Keratinocyte (primary cell): ENCODE measurements around the gene SKI. TPM values are rescaled to one million over a fixed set of nuclear protein-coding genes. Genes with fewer than 3 reads are reported as not detected.

Experiments used
- DNase-seq: peaks from one replicate; pipeline ENCODE4 v3.0.0-alpha.2; 2011; ENCODE audit warnings: low read depth, missing footprints, low spot score
- FAIRE-seq: peaks from 2 replicates; lab custom pipeline; 2011; peaks lifted over from hg19 to GRCh38; lab: Jason Lieb, UNC
- H2AFZ ChIP-seq: 2 replicates; pipeline ENCODE4 v1.6.0; 2012; ENCODE audit warnings: low read length, control low read depth, inconsistent platforms; ENCODE audit not compliant: control insufficient read depth
- H3K27ac ChIP-seq: 2 replicates; pipeline ENCODE4 v1.5.1; 2011; ENCODE audit warnings: low read length; ENCODE audit not compliant: control insufficient read depth, insufficient read depth
- H3K27me3 ChIP-seq: 3 replicates; pipeline ENCODE4 v1.6.0; 2011; ENCODE audit warnings: low read length; ENCODE audit not compliant: control insufficient read depth, insufficient read depth; ENCODE audit errors: extremely low read depth
- H3K36me3 ChIP-seq, 2 experiments: 2 replicates in 1 of 2; 3 replicates in 1 of 2; pipeline ENCODE4 v1.5.1; 2011; ENCODE audit warnings: low read length in 2 of 2, mild to moderate bottlenecking in 1 of 2; ENCODE audit not compliant: control insufficient read depth in 2 of 2, insufficient read depth in 2 of 2; ENCODE audit errors: extremely low read depth in 1 of 2
- H3K4me1 ChIP-seq: 3 replicates; pipeline ENCODE4 v1.5.1; 2011; ENCODE audit warnings: low read length; ENCODE audit not compliant: control insufficient read depth, insufficient read depth; ENCODE audit errors: extremely low read depth
- H3K4me2 ChIP-seq: 3 replicates; pipeline ENCODE4 v1.6.0; 2011; ENCODE audit warnings: low read depth, low read length; ENCODE audit not compliant: control insufficient read depth, insufficient read depth; ENCODE audit errors: extremely low read depth
- H3K4me3 ChIP-seq, 3 experiments: fragments of 200-600 bp in 1 of 3; sonication (generic) in 1 of 3; 2 replicates in 2 of 3; 3 replicates in 1 of 3; pipeline ENCODE4 v1.5.1; 2011 to 2016; ENCODE audit warnings: low read length in 3 of 3, mild to moderate bottlenecking in 3 of 3, control low read depth in 2 of 3, inconsistent platforms in 1 of 3, low read depth in 1 of 3, mixed read lengths in 1 of 3, mixed run types in 1 of 3, moderate library complexity in 1 of 3; ENCODE audit not compliant: control insufficient read depth in 2 of 3, insufficient read depth in 2 of 3; ENCODE audit errors: extremely low read depth in 1 of 3
- H3K79me2 ChIP-seq: 2 replicates; pipeline ENCODE4 v1.6.0; 2012; ENCODE audit warnings: low read length; ENCODE audit not compliant: control insufficient read depth, insufficient read depth
- H3K9ac ChIP-seq: 3 replicates; pipeline ENCODE4 v1.6.0; 2011; ENCODE audit warnings: low read length; ENCODE audit not compliant: control insufficient read depth, insufficient read depth; ENCODE audit errors: extremely low read depth
- H3K9me1 ChIP-seq: 3 replicates; pipeline ENCODE4 v1.6.0; 2011; ENCODE audit warnings: low read length; ENCODE audit not compliant: control insufficient read depth, insufficient read depth; ENCODE audit errors: extremely low read depth
- H3K9me3 ChIP-seq: 2 replicates; pipeline ENCODE4 v1.5.1; 2012; ENCODE audit warnings: low read depth, low read length; ENCODE audit not compliant: control insufficient read depth
- H4K20me1 ChIP-seq: 3 replicates; pipeline ENCODE4 v1.6.0; 2011; ENCODE audit warnings: low read length; ENCODE audit not compliant: control insufficient read depth, insufficient read depth; ENCODE audit errors: extremely low read depth
- CTCF ChIP-seq, 3 experiments: IDR thresholded peaks in 1 of 3; conservative IDR thresholded peaks in 1 of 3; optimal IDR thresholded peaks in 1 of 3; 2 replicates in 2 of 3; 3 replicates in 1 of 3; pipeline versions ENCODE3 to v1.5.1; 2011; ENCODE audit warnings: low read length in 3 of 3, mild to moderate bottlenecking in 3 of 3, moderate library complexity in 2 of 3, control low read depth in 1 of 3, inconsistent platforms in 1 of 3; ENCODE audit not compliant: insufficient read depth in 2 of 3; ENCODE audit errors: extremely low read depth in 1 of 3
- EZH2 ChIP-seq: IDR thresholded peaks from one replicate; pipeline ENCODE4 v1.6.1; 2012; ENCODE audit warnings: inconsistent platforms, mild to moderate bottlenecking, low read length, moderate library complexity
- dilution Hi-C: fragments of 300-500 bp; cut with MboI; formaldehyde crosslinking; loops from one replicate; pipeline ENCODE4 v1.7.0; 2020; ENCODE audit warnings: low sequenced_read_pairs; ENCODE audit not compliant: extremely low pct_ligation_motif_present
- polyA plus RNA-seq, 5 experiments: library from polyadenylated mRNA; depleted of rRNA in 3 of 5; stranded (reverse) in 3 of 5; stranded (forward) in 1 of 5; unstranded in 1 of 5; fragments of >200 nt; gene quantifications; 1 replicate in 1 of 5; 2 replicates in 3 of 5; 3 replicates in 1 of 5; pipeline versions ENCODE4 v1.2.1 to v1.2.3, GENCODE V29; 2011 to 2012; ENCODE audit warnings: missing spikeins in 2 of 5, low read depth in 1 of 5, low replicate concordance in 1 of 5

SKI gene
- polyA plus RNA-seq, 1 donor (not counting 4 experiments of a cell fraction or from before 2014, with no cell fraction given) = 4.8 TPM

GRCh38 chr1:2304921-2305681 lies 77.0 kb downstream of the SKI start:
- no peak overlapping the region for H3K4me2 ChIP-seq
- no peak overlapping the region for H2AFZ ChIP-seq
- DNase-seq (no peak), FAIRE-seq (no peak)
- TF ChIP-seq CTCF (optimal IDR thresholded peaks at IDR 0.05 in 1 of 3, IDR thresholded peaks at IDR 0.05 in 1 of 3, conservative IDR thresholded peaks at IDR 0.05 in 1 of 3; ENCODE audit: extremely low read depth in 1 of 3, insufficient read depth in 2 of 3, low read length in 3 of 3) (no peak), EZH2 (no peak)
- H4K20me1 ChIP-seq = peaks cover 10% of the 10 kb centered on the region
- peaks cover 12 to 25% of the 10 kb centered on the region in 2 experiments for H3K36me3 ChIP-seq
- H3K9me3 ChIP-seq = no peaks in the 10 kb centered on the region
- no peak overlapping the region for H3K4me3 ChIP-seq
- no peaks in the 10 kb centered on the region for H3K27me3 ChIP-seq
- no peak overlapping the region for H3K9ac ChIP-seq
- H3K9me1 ChIP-seq = no peaks in the 10 kb centered on the region
- dilution Hi-C loops = no loop called here
- no peak overlapping the region for H3K27ac ChIP-seq
- H3K4me1 ChIP-seq = peaks cover under 1% of the 10 kb centered on the region
- H3K79me2 ChIP-seq = peaks cover 27% of the 10 kb centered on the region

GRCh38 chr1:2306151-2306978 lies 78.2 kb downstream of the SKI start:
- Histone ChIP-seq H3K4me1 (no peaks in the 10 kb centered on the region), H3K4me3 (no peak overlapping the region), H2AFZ (no peak overlapping the region), H3K9me1 (no peaks in the 10 kb centered on the region), H4K20me1 (peaks cover 10% of the 10 kb centered on the region), H3K27ac (no peak overlapping the region), H3K27me3 (no peaks in the 10 kb centered on the region), H3K36me3 (peaks cover 12 to 25% of the 10 kb centered on the region in 2 experiments), H3K9ac (no peak overlapping the region), H3K9me3 (no peaks in the 10 kb centered on the region), H3K4me2 (no peak overlapping the region), H3K79me2 (peaks cover 14% of the 10 kb centered on the region)
- DNase-seq = no peak
- no peak for FAIRE-seq
- dilution Hi-C loops = no loop called here
- no peak for TF ChIP-seq EZH2
- no peak for TF ChIP-seq CTCF (optimal IDR thresholded peaks at IDR 0.05 in 1 of 3, IDR thresholded peaks at IDR 0.05 in 1 of 3, conservative IDR thresholded peaks at IDR 0.05 in 1 of 3; ENCODE audit: extremely low read depth in 1 of 3, insufficient read depth in 2 of 3, low read length in 3 of 3)
